ENCODE results near the gene SLC26A6.

SLC26A6 gene

DNA sequence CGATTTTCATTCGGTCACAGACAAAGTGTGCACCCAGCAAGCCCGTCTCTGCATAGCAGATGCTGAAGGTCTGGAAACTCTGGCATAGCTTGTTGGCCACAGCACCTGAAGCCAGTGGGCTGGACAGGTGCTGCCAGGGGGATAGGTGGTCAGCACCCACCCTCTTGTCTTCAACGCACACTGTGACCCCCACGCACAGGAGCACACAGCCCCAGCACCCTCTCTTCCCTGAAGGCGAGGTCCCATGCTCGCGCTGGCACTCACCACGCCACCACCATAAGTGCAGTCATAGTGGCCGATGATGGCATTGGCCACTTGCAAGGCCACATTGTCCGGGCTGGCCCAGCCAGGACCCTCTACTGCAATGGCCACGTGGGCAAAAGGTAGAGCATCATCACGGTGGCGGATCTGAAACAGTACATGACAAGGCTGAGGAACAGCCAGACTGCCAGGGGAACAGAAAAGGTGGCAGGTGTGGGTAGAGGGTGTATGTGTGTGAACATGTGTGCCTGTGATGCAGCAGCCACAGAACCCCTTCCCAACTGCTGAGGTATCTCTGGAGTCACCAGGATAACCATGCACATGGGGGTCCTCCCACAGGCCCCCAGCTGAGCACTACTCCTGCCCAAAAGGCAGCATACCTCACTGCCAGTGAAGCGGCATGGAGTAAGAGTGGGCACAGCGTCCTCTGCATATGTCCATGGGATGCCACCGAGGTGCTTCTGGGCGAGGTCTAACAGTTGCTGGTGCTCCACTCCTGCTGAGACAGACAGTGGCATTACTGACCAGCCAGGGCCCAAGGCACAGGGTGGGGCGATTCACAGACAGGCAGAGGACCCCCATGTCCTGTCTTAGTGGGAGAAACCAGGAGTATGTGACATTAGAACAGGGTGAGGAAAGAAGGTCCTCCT, 34.3 kb downstream of the SLC26A6 start:
- DNase-seq (ENCODE audit: insufficient read length, low spot score) (no peak), FAIRE-seq (no peak)

DNA sequence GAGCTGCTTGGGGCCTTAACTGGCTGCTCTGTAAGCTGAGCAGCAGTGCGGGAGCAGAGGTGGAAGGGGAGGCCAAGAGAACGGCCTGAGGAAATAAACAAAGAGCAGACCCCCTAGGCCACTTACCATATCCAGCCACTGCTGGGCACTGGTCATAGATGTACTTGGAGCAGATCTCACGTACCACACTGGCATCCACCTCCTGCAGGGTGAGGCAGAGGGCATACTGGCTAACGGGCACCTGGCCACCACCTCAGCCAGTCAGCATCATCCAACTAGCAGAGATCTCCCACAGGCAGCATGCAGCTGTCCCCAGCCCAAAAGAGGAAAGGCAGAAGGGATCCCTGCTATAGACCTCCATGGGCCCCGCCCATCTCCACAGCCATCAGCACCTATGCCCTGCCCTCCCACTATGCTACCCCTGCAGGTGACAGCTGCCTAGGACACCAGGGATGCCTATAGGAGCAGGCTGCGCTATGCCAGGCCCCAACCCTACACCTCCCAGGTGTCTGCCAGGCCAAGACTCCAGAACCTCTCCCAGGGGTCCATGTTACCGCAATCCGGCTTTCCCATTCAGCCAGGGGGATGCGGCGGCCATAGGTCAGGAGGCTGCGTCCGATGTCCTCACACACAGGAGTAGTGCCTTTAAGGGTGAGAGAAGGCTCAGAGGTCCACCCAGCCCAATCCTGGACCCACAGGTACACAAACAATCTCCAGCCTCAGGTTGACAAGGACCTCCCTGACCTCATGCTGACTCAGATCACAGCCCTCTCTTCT, 35.6 kb downstream of the SLC26A6 start:
- DNase-seq (ENCODE audit: insufficient read length, low spot score) (no peak), FAIRE-seq (no peak)

DNA sequence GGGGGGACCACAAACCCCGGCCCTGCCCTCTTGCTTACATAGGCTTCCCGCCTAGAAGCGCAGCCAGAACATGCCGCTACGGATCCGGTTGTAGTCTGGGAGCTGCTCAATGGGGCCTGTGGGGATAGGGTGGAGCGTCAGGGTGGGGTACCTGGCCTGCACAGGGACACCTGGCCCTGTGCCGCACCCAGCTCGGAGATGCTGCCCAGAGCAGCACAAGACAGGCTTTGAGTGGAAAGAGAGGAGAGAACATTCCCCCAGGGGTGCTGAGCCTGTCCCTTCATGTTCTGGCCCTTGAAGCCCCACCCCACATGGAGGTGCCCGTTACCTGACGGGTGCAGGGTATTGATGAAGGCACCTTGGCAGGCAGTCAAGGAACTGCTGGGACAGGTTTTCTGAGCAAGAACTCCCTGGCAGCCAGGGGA, 36.2 kb downstream of the SLC26A6 start:
- DNase-seq (ENCODE audit: insufficient read length, low spot score) (no peak), FAIRE-seq (peak; percentile 58)

DNA sequence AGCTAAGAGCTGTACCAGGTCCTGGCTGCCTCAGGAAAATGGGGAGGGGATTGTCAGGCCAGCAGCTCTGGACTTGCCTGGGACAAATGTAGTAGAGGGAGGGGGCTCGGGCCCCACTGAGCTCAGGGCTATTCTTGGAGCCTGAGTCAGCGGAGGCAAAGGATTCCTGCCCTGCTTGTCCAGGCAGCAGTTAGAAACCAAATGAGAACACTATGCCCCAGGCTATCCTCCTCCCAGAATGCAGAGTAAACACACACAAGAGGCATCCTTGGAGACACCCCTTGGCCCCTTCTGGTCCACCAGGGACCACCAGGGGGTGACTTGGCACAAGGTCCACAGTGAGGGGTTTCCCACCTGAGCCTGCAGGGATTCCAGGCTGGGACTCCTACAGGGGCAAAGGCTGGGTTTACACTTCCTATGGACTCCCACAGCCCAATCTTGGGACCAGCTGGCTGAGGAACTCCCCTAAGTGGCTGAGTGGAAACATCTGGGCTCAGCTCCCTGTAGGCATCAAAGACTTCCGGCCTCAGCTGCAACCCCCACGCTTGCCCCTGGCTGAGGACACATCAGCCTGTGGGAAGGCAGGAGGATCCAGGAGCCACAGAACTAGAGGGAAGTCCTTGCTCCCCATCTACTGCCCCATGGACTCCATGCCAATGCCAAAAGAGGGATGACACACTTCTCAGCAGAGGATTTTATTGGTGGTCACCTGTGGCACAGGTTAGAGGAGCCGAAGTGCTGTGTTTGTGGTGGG, 36.8 kb downstream of the SLC26A6 start:
- FAIRE-seq: peak; percentile 90
- peak; percentile 84 for DNase-seq (ENCODE audit: insufficient read length, low spot score)

DNA sequence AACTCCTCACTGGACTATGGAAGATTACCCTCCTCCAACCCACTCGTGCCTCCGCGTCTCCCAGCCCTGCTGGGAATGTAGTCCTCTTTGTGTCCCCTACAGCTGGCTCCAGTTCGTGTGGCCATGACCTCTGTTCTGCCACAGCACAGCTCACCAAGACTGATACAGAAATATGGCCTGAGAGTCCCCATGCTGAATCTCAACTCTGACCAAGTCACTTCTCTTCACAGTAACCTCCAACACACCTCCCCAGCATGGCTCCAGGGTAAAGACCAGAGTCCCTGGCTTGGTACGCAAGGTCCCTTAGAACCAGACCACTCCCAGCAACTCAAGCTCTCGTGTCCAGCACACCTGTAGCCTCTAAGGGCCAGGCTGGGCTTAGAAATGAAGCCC, 37.9 kb downstream of the SLC26A6 start:
- no peak for DNase-seq (ENCODE audit: insufficient read length, low spot score)
- FAIRE-seq: peak; percentile 67

DNA sequence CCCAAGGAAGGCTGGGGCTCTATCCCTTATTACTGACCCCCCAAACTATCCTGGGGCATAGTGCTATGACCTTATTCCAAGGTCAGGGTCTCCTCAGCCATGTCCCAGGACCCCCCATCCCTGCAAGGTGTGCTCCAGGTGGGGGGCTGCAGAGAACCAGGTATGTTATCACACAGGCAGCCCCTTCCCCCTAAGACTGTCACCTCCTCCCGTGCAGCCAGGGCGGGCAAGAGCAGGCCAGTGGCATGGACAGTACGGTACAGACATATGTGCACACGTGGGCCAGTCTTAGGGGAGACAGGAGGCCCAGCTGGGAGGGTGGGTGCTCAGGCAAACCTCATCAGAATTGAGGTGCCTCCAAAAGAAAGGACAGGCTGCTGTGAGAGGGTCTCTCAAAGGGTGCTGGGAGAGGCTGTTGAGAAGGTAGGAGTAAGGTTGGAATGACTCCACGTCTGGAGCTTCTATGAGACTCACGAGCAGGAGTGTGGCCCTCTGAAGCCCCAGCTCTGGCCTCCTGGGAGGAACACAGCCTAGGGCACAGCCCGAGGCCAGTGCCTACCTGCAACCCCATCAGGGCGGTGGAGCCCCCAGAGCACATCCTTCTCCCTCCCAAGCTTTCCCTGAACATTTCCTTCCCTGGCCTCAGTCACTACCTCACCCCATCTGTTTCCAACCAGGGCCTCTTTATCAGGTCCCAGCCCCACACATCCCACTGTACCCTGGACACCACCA, 38.4 kb downstream of the SLC26A6 start:
- FAIRE-seq (no peak), DNase-seq (ENCODE audit: insufficient read length, low spot score) (no peak)

DNA sequence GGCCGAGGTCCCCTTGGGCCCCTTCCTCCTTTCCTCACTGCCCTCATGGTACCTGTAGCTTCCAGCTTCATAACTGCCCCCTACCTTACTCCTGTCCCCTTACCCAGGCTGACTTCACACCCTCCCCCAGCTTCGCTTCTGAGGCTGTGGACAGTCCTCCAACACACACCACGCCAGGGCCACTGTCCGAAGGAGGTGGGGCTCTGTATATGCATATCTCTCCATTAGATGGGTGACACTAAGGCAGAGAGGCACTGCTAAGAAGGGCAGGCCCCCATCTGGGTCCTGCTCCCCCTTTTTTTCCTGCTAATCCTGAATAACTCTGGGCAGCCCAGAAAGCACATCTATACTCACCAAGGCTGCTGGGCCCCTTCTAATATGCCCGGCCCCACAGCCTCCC, 39.1 kb downstream of the SLC26A6 start:
- DNase-seq (ENCODE audit: insufficient read length, low spot score): no peak
- no peak for FAIRE-seq

DNA sequence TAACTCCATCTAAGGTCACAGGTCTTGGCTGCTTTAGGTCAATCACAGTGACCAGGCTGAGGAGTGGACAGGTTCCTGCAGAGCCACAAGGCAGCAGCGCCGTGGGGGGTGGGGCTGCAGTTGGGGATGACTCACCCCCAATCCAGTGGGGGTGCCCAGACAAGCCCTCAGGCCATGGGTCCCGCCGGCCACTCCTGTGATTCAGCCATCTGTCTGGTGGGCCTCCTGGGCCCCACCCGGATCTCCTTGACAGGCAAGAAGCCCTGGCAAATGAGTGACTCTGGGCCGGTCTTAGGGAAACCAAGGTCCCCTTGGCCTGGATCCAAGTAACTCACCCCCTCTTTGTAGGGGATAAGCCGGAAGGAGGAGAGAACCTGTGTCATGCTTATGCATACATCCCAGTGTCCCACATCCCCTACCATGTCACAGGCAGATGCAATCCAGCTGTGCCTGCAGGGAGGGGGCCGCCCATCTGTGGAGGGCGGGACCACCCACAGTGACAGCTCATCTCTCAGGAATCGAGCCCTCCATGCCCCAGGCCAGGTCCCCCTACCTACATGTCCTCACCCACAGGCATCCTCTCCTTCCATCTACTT, 39.6 kb downstream of the SLC26A6 start:
- FAIRE-seq (peak; percentile 98), DNase-seq (ENCODE audit: insufficient read length, low spot score) (peak; percentile 95)

DNA sequence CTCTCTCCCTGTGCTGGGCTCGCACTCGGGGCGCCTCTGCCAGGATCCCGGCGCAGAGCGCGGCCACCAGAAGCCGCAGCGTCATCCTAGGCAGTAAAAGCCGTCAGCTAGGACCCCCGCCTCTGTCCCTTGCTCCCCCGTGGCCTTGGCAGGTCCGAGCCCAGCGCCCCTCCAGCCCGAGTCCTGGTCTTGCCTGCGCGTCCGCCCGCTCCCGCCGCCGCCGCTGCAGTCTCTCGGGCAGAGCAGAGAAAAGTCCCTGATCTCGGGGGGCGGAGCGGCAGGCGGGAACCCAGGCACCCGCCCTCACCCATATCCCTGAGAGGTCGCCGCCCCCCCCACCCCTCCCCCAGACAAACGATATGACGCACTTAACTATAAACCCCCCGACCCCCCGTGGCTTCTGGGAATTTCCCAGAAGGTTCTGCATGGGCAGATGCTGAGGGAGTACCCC, 40.2 kb downstream of the SLC26A6 start, which contains the start of gene COL7A1:
Gene COL7A1, minus strand, starts transcription at position 255 of the 451 bp plus-strand sequence. Its CDS starts 170 bp downstream, at position 85.
- DNase-seq (ENCODE audit: insufficient read length, low spot score) (no peak), FAIRE-seq (no peak)

DNA sequence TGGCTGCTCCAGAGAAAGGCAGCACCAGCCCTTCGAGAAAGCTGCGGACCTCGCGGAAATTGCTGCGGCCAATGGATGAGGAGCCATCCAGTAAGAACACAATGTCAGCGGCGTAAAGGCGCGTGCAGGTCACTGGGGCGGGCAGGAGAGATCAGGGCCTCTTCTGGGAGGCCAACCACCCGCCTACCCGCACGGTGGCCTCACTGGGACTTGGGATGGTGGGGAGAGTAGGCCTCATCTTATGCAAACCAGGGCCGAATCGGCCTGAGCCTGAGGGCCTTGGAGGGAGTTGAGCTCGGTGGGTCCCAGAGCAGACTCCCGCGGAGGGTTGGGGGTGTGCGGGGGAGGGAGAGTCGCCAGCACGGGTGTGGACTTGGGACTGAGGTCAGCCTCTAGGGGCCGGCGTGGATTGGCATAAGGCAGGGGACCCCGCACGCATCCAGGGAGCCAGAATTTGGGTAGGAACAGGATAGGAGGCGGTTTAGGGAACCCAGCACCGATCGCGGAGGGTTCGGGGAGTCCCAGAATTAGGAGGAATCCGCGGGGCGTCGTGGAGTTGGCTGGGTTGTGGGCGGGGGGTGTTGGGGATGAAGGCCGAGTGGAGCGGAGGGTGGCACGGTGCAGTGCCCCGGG, 40.7 kb downstream of the SLC26A6 start:
- no peak for FAIRE-seq

DNA sequence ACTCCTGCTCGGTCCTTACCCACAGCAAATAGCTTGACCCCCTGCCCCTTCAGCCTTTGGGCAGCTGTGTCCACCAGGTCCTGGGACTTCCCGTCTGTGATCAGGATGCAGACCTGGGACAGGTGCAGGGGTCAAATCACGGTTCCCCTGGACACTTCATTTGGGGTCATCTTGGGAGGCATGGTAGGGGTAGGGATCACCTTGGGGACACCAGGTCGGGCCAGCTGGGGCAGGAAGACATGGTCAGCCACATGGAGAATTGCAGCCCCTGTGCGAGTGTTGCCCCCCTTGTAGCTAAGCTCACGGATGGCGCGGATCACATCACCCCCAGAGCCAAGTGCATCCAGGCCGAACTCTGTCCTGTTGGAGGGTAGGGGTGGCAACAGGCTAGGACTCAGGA, 41.9 kb downstream of the SLC26A6 start:
- no peak for DNase-seq (ENCODE audit: insufficient read length, low spot score)
- no peak for FAIRE-seq

More for the DNA sequence above, 40.7 kb downstream of the SLC26A6 start:
- no peak for DNase-seq (ENCODE audit: insufficient read length, low spot score)

DNA sequence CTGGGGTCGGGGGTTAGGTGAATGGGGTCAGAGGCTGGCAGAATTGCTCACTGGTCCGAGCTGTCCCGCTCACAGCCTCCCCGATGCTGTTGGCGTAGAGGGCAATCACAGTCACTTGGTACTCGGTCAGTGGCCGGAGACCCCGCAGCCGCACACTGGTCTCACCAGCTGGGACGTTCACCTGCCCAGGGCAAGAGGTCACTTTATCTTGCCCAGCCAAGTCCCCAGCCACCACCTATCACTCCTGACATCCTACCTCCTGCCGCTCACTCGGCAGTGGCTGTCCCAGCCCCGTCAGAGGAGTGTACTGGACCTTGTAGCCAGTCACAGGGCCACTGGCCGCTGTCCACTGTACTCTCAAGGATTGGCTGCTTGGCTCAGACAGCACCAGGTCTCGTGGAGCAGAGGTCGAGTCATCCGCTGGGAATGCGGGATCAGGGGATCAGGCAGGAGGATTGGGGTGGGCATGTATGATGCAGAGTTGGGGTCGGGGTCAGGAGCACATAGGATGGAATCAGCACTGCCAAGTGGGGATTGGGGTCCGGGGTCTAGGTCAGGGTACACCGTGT, 42.7 kb downstream of the SLC26A6 start:
- no peak for DNase-seq (ENCODE audit: insufficient read length, low spot score)

DNA sequence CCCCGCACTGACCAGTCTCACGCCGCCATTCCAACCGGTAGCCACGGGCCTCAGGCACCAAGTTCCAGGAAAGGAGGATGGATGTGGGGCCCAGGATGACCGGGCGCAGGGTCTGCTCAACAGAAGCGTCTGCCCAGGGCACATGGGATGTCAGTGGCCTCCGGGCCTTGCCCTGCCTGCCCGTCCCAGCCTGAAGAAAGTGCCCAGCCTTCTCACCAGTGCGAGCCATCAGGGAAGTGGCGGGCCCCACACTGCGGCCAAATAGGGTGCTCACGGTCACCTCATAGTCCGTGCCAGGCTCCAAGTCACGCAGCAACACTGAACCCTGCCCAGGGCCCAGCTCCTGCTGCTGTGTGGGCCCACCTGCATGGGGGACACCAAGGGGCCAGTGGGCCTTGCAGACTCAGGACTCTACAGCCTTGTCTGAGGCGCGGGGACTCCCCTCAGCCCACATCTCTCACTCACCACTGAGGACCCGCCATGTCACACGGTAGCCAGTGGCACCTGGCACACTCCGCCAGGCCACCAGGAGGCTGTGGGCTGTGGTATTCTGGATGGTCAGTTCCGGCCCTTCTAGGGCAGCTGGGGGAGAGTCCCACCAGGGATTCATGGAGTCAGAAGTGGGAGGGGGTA, 43.3 kb downstream of the SLC26A6 start:
- FAIRE-seq (no peak), DNase-seq (ENCODE audit: insufficient read length, low spot score) (no peak)

More for the DNA sequence above, 42.7 kb downstream of the SLC26A6 start:
- FAIRE-seq: no peak

DNA sequence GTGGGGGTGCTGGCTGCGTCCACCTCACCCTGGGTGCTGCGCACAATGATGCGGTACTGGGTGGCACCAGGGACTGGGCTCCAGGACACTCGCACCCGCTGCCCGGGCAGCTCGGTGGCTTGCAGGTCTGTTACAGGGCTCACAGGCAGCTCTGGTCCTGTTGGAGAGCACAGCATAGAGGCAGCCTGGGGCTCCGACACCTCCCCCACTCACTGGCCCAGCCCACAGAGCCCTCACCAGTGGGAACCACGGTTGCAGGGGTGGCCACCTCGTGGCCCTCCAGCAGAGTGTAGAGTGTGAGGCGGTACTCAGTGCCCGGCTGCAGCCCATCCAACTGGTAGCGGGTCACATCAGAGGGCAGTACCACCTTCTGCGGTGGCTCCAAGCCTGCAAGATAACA, 43.8 kb downstream of the SLC26A6 start:
- DNase-seq (ENCODE audit: insufficient read length, low spot score) (no peak), FAIRE-seq (no peak)

DNA sequence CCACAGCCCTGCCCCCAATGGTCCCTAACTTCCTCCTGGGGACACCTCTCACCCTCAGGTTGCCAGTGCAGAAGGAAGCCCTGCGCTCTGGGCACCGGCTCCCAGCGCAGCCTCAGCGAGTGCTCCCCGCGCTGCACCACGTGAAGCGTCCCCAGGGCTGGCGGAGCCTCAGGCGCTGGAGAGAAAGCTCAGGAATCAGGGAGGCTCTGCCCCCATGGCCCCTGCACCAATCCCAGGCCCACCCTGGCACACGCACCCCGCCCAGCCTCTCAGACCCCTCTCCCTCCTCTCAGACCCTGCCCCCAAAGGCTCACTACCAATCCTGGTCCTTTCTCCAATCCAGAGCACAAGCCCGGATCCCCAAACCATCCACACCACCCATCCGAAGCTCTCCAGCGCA, 47.0 kb downstream of the SLC26A6 start:
- FAIRE-seq (no peak), DNase-seq (ENCODE audit: insufficient read length, low spot score) (no peak)

DNA sequence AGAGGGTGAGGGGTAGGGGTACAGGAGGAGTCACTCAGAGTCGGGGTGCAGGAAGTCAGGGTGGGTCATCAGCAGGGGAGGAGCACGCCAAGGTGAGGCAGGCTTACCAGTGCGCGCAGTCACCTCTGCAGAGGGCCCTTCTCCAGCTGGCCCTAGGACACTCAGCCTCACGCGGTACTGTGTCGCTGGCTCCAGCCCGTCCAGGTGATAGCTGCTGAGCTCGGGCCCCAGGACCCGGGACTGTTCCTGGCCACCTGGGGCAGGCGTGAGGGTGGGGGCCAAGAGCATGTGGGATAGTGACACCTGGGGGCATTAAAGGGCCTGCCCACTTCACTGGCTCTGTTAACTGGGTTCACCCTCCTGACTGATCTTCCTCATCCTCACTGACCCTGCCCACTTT, 47.6 kb downstream of the SLC26A6 start:
- DNase-seq (ENCODE audit: insufficient read length, low spot score) (no peak), FAIRE-seq (no peak)

DNA sequence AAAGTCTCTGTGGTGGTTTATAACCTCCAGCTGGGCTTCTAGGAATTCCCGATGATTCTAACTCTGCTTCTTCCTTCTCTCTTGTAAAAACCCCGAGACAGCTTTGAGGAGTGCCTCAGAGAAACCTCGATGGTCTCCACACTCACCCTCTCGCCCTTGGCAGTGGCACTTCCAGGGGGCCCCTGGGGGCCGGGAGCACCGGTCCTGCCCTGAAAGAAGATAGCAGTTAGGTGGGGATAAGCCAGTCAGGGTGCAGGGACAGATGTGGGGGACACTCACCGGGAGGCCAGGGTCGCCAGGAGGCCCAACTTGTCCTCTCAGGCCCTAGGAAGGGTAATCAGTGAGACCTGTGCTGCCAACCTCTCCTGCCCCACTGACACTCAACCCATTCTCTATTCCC, 49.9 kb downstream of the SLC26A6 start:
- FAIRE-seq (no peak), DNase-seq (ENCODE audit: insufficient read length, low spot score) (no peak)

DNA sequence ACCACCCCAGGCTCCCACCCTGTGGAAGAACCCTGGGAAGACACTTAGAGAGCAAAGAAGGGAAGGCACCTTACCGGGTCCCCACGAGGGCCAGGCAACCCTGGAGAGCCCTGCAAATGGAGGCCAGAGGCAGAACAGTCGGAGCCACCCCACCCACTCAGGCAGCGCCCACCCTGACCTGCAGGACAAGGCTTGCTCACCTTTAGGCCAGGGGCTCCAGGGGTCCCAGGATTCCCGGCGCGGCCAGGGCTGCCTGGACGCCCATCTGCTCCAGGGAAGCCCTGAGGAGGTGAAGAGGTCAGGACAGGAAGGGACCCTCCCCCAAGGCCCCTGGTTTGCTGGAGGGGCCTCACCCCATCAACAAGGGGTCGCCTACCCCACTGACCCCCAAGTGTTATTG, 50.4 kb downstream of the SLC26A6 start:
- DNase-seq (ENCODE audit: insufficient read length, low spot score) (no peak), FAIRE-seq (no peak)

Measured in HTR-8/SVneo (cell line).